Lung (tissue), 12 donors: ENCODE results near the gene GDF7. TPM values are rescaled to one million over a fixed set of nuclear protein-coding genes. Genes with fewer than 3 reads are reported as not detected.

ENCODE experiments used
- ATAC-seq: fragments of 200-7000 bp; cut with Tn5 transposase; one replicate; pipeline ENCODE4 v1.9.1; 2020; ENCODE audit warnings: moderate number of reproducible peaks; ENCODE audit not compliant: insufficient read depth, low FRiP score
- DNase-seq, 3 donors: peaks; one replicate each; pipeline ENCODE4 v3.0.0-alpha.2; 2013 to 2017
- H3K27ac ChIP-seq, 2 donors: one replicate each; pipeline ENCODE4 v1.5.1; 2013; ENCODE audit warnings: mild to moderate bottlenecking in 2 of 2, moderate library complexity in 2 of 2, control low read depth in 1 of 2, inconsistent platforms in 1 of 2, low read depth in 1 of 2, low read length in 1 of 2
- H3K27me3 ChIP-seq, 3 donors: one replicate each; pipeline ENCODE4 v1.5.1; 2013; ENCODE audit warnings: low read length in 2 of 3; ENCODE audit not compliant: control insufficient read depth in 3 of 3, insufficient read depth in 3 of 3
- H3K36me3 ChIP-seq, 4 donors: one replicate each; pipeline ENCODE4 v1.5.1; 2013; ENCODE audit warnings: low read length in 4 of 4, mild to moderate bottlenecking in 1 of 4, moderate library complexity in 1 of 4; ENCODE audit not compliant: control insufficient read depth in 4 of 4, insufficient read depth in 4 of 4
- H3K4me1 ChIP-seq, 5 donors: one replicate each; pipeline ENCODE4 v1.5.1; 2013; ENCODE audit warnings: low read length in 5 of 5, mild to moderate bottlenecking in 2 of 5, moderate library complexity in 1 of 5; ENCODE audit not compliant: control insufficient read depth in 5 of 5, insufficient read depth in 5 of 5
- H3K4me3 ChIP-seq: one replicate; pipeline ENCODE4 v1.5.1; 2013; ENCODE audit warnings: mild to moderate bottlenecking, control low read depth, moderate library complexity
- H3K9ac ChIP-seq, 2 donors: one replicate each; pipeline ENCODE4 v1.5.1; 2013; ENCODE audit warnings: low read length in 2 of 2, control low read depth in 1 of 2; ENCODE audit not compliant: insufficient read depth in 1 of 2
- H3K9me3 ChIP-seq, 4 donors: one replicate each; pipeline ENCODE4 v1.5.1; 2013; ENCODE audit warnings: low read length in 3 of 4, mild to moderate bottlenecking in 1 of 4, moderate library complexity in 1 of 4; ENCODE audit not compliant: control insufficient read depth in 4 of 4, insufficient read depth in 3 of 4
- WGBS, 2 donors: extraction: QIAGEN DNeasy Blood & Tissue Kit; methylation state at CpG; one replicate each; pipeline ENCODE4 v1.1.7; 2013; 5-methylcytosine and 5-hydroxymethylcytosine counted together
- polyA plus RNA-seq, 2 donors: library from polyadenylated mRNA; stranded (reverse); fragments of 200-250 nt; gene quantifications; one replicate each; pipeline ENCODE4 v1.2.1, GENCODE V29; 2013
- total RNA-seq, 2 donors: library from RNA; depleted of rRNA in 1 of 2; stranded (reverse); fragments of >200 nt in 1 of 2; gene quantifications; one replicate each; pipeline ENCODE4 v1.2.1, GENCODE V29; 2014 to 2021
- TF ChIP-seq, protein P1 (sequence below): IDR thresholded peaks from 2 replicates; pipeline ENCODE4 v1.5.1; 2012; ENCODE audit warnings: mild to moderate bottlenecking; ENCODE audit errors: control extremely low read depth, extremely low read depth
- donor health status: control.
- donor health status: control.
- donor health status: Bipolar disorder and iron deficiency.
- donor health status: healthy.
- donor health status: DM: yes; HTN: yes; CAD: no.

Gene GDF7
- total and polyA plus RNA-seq, 4 donors, result 0.10 to 0.54 (median 0.31) TPM

DNA sequence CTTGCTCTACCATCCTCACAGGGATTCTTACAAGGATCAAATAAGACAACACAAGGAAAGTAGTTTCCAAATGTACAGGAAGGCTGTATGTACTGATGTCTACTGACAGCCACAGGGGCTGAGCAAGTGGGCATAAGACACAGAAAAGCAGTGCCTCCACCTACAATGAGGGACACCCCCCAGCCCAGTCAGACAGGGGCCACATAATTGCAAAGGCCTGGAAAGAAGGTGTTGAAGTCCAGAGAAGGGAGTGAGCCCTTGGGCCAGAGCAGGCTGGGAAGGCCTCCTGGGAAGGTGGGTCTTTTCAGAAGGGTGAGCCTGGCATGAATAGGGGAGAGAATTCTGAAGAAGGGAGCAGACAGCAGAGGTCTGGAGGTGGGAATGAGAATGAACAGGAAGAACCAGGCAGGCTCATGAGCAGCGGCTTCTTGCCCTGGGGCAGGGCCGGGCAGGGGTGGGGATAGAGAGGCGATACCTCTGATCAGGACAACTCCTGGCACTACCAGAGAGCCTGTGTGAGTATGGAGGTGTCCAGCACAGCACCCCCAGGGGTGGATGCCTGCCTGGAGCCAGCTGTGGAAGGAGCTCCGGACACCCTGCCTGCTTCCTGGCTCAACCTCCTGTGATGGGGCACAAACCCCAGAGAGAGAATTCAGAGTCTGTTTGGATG lies 46.1 kb upstream of the GDF7 start:
- H3K27me3 ChIP-seq, result no peaks in the 10 kb centered on the region
- ATAC-seq, result no peak
- H3K36me3 ChIP-seq, result peaks cover 0 to 46% (median 12%) of the 10 kb centered on the region in 4 donors
- DNase-seq, result no peak
- TF ChIP-seq, protein P1, sequence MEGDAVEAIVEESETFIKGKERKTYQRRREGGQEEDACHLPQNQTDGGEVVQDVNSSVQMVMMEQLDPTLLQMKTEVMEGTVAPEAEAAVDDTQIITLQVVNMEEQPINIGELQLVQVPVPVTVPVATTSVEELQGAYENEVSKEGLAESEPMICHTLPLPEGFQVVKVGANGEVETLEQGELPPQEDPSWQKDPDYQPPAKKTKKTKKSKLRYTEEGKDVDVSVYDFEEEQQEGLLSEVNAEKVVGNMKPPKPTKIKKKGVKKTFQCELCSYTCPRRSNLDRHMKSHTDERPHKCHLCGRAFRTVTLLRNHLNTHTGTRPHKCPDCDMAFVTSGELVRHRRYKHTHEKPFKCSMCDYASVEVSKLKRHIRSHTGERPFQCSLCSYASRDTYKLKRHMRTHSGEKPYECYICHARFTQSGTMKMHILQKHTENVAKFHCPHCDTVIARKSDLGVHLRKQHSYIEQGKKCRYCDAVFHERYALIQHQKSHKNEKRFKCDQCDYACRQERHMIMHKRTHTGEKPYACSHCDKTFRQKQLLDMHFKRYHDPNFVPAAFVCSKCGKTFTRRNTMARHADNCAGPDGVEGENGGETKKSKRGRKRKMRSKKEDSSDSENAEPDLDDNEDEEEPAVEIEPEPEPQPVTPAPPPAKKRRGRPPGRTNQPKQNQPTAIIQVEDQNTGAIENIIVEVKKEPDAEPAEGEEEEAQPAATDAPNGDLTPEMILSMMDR, result no peak
- peak overlapping the region in 1 of 2 donors; percentile 19 for H3K27ac ChIP-seq
- H3K4me3 ChIP-seq, result no peak overlapping the region
- no peaks in the 10 kb centered on the region for H3K9me3 ChIP-seq
- peaks cover 12 to 41% (median 30%) of the 10 kb centered on the region in 5 donors for H3K4me1 ChIP-seq
- WGBS, 2 donors, result 84 to 92% methylated on average over 4 of the region's 4 CpGs
- no peak overlapping the region for H3K9ac ChIP-seq

DNA sequence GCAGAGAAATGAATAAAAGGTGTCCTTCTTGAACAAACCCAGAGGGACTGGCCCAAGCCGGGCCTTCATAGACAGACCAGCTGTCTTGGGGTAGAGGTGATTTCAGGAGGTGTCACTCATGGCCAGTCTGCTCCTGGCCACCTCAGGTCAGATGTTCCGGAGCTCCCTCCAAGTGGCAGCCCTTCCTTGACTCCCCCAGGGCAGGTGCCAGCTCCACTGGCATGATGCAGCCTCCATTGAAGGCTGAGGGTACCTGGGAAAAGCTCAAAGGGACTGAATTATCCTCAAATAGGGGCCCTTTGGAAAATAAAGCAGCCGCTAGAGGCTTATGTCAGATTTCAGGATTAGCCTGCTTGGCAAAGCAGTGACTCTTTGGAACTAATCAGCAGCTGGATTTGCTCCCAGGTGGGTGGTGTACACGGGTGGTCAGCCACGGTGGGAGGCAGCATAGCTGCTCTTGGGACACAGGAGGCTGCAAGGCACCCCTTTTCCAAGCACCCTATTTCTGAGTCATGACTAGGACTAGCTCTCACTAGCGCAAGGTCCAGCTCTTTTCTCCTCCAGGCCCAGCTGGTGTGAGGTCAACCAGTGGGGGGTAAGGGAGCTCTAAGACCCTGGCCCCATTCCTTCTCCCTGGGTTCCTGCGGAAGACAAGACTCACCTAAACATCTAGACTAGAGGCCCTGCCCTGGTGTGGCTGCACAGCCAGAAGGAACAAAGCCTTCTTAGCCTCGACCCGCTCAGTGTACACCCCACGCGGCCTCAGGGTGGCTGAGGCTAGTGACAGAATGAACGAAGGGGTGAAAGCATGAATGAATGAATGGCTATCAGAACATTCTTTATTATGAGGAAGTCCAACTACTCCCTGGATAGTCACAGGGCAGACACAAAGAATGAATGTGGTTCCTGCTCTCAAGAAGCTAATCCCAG lies 45.3 kb upstream of the GDF7 start:
- Histone ChIP-seq H3K27me3 (no peaks in the 10 kb centered on the region), H3K4me1 (peaks cover 9 to 40% (median 22%) of the 10 kb centered on the region in 5 donors), H3K36me3 (peaks cover 0 to 46% (median 12%) of the 10 kb centered on the region in 4 donors), H3K4me3 (no peak overlapping the region), H3K9me3 (no peaks in the 10 kb centered on the region), H3K27ac (no peak overlapping the region), H3K9ac (no peak overlapping the region)
- WGBS, 2 donors, result 87 to 90% methylated on average over 12 of the region's 12 CpGs
- no peak for ATAC-seq
- TF ChIP-seq, protein P1, result no peak
- no peak for DNase-seq

DNA sequence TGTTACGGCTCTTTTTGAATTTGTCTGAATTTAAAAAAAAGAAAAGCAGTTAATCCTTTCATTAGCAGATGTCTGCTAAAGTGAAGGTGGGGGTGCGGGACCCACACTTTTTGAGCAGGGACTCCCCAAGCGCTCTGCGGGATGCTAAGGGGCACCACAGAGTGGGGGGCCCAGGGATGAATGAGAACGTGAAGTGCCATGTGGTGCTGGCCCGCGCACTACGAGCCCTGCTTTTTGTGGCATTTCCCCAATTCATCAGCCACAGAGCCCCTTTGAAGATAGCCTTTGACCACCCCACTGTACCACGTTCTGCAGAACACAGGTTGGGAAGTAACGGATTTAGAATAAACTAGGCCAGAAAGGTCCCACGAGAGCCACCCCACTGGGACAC lies 44.7 kb upstream of the GDF7 start:
- Histone ChIP-seq H3K4me3 (no peak overlapping the region), H3K27ac (peak overlapping the region in 1 of 2 donors; percentile 46), H3K9me3 (no peaks in the 10 kb centered on the region), H3K9ac (no peak overlapping the region), H3K27me3 (no peaks in the 10 kb centered on the region), H3K36me3 (peaks cover 0 to 49% (median 12%) of the 10 kb centered on the region in 4 donors), H3K4me1 (peaks cover 9 to 33% (median 15%) of the 10 kb centered on the region in 5 donors)
- WGBS, 2 donors, result 96 to 97% methylated on average over 11 of the region's 11 CpGs
- ATAC-seq (no peak), DNase-seq (no peak)
- TF ChIP-seq, protein P1, result no peak
